Measurements from ENCODE around the gene LGR6.
"Not testable (repeated sequence)": the region's sequence is repeated elsewhere in the genome, so short reads cannot be mapped to it uniquely, and the experiment has no call there.

LGR6 gene

DNA sequence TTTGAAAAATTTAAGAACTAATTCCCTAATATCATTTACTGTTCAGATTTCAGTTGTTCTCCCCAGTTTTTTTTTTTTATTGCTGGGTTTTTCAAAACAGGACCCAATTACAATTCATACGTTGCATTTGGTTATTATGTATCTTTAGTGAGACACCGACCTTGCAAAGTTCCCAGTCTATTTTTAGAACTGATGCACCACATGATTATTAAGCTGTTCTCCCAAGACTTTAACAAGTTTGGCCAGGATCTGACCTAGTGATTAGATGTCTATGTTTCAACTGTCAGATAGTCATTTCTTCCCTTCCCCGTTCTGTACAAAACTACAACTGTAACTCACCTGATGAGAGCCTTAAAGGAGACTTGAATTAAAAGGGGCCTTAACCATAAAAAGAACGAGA, 140.3 kb downstream of the LGR6 start:
- DNase-seq (ENCODE audit: low read depth in 3 of 3), result no peak

DNA sequence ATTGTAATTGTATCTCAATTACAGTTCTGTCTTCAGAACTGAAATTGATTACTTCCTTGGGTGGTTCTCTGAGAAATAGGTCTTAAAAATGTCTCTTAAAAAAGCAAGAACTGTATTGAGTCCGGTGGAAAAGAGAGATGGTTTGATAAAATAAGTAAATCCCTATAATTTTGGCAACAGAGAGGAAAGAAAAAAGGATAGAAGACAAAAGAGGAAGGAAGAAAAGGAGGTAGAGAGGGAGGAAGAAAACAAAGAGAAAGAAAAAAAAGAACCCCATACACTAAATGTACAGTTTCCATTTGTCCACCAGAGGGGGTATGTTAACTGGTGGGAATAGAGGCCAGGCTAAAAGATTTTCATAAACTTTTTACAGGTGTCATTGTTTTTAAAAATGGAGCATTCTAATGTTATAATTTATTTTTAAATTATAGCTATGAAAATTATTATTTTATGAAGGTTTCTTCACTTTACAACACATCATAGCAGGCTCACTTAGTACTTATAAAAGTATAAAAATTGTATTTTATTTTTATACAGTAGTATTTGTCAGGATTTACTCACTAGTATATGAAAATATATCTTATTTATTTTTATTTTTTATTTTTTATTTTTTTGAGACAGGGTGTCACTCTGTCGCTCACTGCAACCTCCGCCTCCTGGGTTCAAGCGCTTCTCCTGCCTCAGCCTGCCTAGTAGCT, 150.2 kb downstream of the LGR6 start:
- no peak for DNase-seq (ENCODE audit: low read depth in 3 of 3)

DNA sequence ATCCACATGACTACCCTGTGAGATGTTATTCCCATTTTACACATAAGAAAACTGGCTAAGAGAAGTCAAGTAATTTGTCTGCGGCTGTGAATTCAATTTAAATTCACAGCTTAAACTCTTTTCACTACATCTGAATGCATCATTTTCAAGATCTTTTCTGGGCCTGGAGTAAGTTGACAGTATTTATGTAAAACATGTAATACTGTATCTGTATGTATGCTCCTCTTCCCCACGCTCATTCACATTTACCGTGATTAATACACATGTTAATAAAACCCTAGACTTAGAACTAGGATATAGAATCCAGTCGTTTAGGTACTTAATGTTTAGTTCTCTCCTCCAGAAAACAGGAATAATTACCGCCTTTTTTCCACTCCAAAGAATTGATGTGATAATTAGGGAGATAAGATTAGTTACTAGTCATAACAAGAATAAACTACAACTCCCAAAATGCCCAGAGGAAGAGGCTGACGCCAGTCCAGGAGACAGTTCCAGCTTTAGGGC, 154.5 kb downstream of the LGR6 start:
- no peak for DNase-seq (ENCODE audit: low read depth in 3 of 3)

DNA sequence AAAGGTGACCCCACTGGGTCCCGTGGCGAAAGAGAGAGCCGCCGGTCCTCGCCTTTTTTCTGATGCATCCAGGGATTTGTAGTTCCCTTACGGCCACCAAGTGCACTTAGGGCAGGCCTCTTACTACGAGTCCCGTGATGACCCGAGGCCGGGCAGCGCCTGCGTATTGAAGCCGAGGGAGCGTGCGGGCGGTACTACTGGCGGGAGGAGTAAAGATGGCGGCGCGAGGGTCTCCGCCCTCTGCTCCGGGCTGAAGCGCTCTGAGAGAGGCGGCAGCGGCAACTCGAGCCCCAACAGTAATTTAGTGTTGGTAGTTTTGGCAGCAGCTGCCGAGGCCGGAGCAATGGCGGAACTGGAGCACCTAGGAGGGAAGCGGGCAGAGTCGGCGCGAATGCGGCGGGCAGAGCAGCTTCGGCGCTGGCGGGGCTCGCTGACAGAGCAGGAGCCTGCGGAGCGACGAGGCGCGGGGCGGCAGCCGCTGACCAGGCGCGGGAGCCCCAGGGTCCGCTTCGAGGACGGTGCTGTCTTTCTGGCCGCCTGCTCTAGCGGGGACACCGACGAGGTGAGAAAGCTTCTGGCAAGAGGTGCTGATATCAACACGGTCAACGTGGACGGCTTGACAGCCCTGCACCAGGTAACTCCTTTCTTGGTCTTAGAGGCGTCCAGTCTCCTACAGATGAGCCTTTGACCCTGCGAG, 155.1 kb downstream of the LGR6 start, which contains the start of gene PPP1R12B:
Gene PPP1R12B, plus strand, starts transcription at position 191 of the 697 bp plus-strand sequence. Its CDS starts 153 bp downstream, at position 344.
- DNase-seq (ENCODE audit: low read depth in 3 of 3), result peak; percentile 90 to 95 (median 91)

DNA sequence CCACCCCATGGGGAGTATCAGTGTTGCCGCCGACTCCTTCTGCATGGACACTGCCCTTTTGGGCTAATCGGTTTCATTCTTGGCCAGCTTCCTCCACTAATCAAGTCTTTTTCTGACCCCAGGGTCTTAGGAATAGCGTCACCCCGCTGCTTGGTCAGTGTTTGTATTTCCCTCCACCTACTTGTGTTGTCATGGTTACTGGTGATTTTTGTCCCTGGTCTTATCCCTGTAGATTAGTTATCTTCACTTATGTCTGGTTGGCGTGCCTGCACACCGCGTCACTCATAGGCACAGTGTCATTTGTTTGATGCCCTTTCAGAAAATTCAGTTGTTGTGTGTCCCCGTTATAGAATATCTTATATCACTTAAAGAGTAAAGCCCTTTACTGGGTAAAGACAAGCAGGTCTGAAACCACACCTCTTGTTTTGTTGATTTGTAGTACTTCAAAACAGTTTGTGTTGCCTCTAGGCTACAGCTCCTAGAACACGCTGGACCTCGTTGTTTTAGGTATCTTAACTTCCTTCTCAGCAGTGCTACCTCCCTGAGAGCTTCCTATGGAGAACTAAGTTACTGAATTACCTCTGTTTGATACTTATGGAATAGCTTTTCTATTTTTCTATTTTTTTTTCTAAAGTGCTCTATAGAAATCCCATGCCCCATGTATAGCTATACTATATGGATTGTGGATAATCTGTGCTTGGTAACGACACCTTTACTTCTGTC, 155.8 kb downstream of the LGR6 start:
- no peak for DNase-seq (ENCODE audit: low read depth in 3 of 3)

DNA sequence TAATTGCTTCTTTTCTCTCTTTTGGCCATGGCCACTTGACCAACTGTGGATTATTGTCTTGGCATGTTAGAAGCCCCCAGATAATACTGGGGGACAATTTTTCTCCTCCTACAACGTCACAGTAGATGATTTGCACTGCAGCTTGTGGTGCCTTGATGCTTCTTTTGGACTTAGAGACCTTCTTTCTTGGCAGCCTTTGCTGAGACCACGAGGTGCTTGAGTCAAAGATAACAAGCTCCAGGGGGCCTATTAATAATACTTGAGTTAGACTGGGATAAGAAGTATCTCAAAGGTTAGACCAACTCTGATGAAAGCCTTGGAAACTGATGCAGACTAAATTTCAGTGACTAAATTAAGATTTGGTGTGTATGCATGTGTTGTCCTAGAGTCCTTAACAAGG, 158.1 kb downstream of the LGR6 start:
- DNase-seq (ENCODE audit: low read depth in 3 of 3), result no peak

DNA sequence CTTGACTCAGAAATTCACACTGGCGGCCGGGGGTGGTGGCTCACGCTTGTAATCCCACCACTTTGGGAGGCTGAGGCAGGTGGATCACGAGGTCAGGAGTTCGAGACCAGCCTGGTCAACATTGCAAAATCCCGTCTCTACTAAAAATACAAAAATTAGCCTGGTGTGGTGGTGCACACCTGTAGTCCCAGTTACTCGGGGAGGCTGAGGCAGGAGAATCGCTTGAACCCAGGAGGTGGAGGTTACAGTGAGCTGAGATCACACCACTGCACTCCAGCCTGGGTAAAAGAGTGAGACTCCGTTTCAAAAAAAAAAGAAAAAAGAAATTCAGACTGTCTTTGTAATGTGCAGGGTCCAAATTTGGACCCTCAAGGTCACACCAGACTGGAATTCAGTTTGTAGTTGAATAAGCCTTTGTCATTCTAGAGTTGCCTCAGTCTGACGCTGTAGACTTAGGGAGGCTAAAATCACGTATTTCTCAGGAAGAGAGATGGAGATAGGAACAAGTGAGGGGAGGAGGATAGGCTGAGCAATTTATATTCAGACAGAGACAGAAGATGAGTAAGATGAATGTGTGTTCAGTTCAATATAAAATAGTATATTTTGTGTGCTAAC, 159.1 kb downstream of the LGR6 start:
- DNase-seq (ENCODE audit: low read depth in 3 of 3), result not testable (repeated sequence)

DNA sequence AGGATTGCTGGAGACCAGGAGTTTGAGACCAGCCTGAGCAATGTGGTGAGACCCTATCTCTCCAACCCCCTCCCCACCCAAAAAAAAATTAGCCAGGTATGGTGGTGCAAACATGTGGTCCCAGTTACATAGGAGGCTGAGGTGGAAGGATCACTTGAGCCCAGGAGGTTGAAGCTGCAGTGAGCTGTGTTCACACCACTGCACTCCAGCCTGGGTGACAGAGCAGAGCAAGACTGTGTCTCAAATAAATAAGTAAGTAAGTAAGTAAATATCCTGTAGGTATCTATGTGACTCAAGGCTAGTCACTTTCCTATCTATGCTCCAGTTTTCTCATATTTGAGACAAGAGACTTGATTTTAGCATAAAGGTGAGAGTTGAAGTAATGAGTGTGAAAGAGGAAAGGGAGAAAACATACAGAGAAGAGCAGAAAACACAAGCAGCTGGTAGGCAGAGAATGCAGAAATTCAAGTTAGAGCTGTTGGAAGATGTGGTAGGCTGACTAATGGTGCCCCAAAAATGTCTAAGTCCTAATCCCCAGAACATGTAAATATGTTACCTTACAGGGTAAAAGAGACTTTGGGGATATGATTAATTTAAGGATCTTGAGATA, 162.4 kb downstream of the LGR6 start:
- DNase-seq (ENCODE audit: low read depth in 3 of 3), result no peak

DNA sequence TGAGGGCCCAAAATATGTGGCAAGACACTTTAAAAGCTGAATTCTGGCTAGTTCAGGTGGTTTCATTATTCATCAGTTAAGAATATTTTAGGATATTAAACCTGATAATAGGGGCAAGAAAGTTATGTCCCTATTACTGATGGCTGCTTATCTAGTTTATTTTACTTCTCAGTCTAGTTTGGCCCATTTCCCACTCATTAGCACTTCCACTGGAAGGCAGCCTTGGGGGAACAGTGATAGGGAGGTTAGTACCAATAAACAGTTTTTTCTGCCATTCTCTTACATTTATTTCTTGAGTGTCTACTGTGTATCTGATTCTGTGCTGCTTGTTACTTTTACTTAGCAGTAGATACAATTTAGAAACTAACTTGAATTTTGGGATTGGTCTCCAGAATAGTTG, 163.9 kb downstream of the LGR6 start:
- DNase-seq (ENCODE audit: low read depth in 3 of 3), result no peak

DNA sequence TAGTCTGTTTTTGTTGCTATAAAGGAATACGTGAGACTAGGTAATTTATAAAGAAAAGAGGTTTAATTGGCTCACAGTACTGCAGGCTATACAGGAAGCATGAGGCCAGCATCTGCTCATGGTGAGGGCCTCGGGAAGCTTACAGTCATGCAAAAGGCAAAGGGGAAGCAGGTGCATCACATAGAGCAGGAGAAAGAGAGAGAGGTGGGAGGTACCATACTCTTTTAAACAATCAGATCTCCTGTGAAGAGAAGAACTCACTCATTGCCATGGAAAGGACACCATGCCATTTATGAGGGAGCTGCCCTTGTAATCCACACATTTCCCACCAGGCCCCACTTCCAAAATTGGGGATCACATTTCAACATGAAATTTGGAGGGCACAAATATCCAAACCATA, 167.6 kb downstream of the LGR6 start:
- no peak for DNase-seq (ENCODE audit: low read depth in 3 of 3)

DNA sequence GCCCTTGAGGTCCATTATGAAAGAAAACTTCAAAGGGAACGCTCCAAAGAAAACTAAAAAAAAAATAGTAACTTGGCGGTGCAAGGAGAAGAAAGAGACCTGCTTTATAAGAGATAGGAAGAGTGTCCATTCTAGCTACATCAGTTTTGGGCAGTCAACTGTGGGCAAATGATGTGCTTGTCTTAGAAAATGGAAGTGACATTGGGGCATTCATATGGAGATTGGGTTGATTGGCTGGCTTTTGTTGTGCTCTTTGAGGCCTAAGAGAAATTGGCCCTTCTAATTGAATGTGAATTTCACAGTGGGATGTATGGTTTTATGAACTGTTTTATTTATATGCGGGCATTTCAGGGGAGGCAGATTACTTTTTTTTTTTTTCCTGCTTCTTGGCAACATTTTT, 168.1 kb downstream of the LGR6 start:
- DNase-seq (ENCODE audit: low read depth in 3 of 3), result no peak

DNA sequence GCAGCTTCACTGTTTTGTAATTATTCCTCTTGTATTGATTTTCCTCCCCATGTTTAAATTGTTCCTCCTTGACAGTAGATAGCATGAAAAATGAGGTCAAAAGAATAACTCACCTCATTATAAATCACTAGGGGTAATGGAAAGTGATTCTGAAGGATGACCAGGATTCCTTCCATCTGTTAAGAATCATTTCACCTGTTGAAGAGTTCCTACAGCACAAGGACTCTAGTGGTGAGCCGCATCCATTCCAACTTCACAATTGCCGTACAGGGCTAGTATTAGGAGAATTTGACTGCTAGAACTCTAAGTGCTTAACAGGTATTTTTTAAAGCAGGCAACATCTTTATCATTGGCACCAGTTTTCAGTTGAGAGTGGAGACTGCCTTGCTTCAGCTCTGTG, 168.6 kb downstream of the LGR6 start:
- no peak for DNase-seq (ENCODE audit: low read depth in 3 of 3)

DNA sequence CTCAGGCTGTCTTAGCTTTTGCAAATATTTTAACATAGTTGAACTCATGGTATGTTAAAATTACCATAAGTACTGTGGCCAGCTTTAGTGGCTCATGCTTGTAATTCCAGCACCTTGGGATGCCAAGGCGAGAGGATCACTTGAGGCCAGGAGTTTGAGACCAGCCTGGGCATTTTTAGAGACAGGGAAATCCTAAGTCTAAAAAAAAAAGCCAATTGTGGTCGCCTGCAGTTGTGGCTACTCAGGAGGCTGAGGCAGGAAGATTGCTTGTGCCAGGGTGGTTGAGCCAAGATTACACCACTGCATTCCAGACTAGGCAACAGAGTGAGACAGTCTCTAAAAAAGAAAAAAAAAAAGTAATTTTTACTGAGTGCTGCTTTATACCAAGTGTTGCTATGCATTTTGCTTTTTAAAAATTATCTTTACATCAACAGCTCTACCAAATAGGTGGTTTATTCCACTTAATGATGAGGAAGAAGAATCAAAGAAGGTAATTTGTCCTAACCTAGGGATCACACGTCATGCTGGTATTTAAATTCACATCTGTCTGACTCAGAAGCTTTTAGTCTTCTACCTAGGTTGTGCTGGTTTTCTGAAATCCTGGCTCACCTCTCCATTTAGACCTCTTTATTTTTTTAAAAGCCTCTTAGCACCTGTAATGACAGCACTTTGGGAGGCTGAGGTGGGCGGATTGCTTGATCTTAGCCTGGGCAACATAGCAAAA, 171.7 kb downstream of the LGR6 start:
- no peak for DNase-seq (ENCODE audit: low read depth in 3 of 3)

DNA sequence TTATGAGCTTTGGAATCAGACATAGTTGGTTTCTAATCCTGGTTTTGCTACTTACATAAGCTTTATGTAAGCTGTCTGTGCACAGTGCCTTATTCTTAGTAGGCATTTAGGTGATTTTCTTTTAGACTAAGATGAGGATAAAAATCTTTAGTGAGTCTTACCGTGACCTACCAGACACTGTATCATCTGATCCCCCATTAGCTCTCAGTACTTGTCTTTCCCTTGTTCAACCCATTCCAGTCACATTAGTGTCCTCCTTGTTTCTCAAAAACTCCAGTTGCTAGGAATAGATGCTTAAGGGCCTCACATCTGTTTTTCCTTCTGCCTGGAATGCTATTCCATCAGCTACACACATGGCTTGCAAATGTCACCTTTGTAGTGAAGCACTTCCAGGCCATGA, 173.7 kb downstream of the LGR6 start:
- DNase-seq (ENCODE audit: low read depth in 3 of 3), result no peak

Measured in stimulated activated CD4-positive, alpha-beta T cell treated with anti-CD3 and anti-CD28 coated beads, TNF-alpha, amount 100 ng/mL, for 48 hours (primary cell).